Measurements from ENCODE around the gene MRAP.

DNA sequence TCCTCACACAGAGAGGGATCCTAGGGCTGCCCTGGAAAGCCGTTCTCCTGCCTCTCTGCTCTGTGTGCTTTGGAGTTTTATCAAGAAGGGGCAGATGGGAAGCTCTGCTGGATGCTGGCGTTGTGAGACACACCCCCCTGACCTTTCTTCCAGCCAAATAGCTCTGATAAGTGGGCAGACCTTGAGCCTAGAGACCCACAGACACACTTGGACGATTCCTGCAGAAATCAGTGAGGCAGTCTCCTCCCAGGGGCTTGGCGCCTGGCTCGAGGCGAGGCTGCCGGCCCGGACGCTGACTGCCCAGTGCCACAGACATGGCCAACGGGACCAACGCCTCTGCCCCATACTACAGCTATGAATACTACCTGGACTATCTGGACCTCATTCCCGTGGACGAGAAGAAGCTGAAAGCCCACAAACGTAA, at the start of gene MRAP:
- TF ChIP-seq BHLHE40 (IDR thresholded peaks at IDR 0.05; ENCODE audit: low read length) (no peak), SP2 (IDR thresholded peaks at IDR 0.05; ENCODE audit: extremely low read depth, low read depth, low read length, poor library complexity, severe bottlenecking) (no peak), CBX1 (IDR thresholded peaks at IDR 0.05; ENCODE audit: low read depth) (no peak), HNRNPUL1 (IDR thresholded peaks at IDR 0.05; ENCODE audit: low read length) (no peak), ZNF282 (CRISPR knock-in tag; IDR thresholded peaks at IDR 0.05) (no peak), CBFA2T2 (conservative IDR thresholded peaks at IDR 0.05) (0 out of 2 replicates have a peak, but pooled peaks have one; percentile 30)
- TF ChIP-seq, protein P1, sequence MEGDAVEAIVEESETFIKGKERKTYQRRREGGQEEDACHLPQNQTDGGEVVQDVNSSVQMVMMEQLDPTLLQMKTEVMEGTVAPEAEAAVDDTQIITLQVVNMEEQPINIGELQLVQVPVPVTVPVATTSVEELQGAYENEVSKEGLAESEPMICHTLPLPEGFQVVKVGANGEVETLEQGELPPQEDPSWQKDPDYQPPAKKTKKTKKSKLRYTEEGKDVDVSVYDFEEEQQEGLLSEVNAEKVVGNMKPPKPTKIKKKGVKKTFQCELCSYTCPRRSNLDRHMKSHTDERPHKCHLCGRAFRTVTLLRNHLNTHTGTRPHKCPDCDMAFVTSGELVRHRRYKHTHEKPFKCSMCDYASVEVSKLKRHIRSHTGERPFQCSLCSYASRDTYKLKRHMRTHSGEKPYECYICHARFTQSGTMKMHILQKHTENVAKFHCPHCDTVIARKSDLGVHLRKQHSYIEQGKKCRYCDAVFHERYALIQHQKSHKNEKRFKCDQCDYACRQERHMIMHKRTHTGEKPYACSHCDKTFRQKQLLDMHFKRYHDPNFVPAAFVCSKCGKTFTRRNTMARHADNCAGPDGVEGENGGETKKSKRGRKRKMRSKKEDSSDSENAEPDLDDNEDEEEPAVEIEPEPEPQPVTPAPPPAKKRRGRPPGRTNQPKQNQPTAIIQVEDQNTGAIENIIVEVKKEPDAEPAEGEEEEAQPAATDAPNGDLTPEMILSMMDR (IDR thresholded peaks at IDR 0.05 in 2 of 3, conservative IDR thresholded peaks at IDR 0.05 in 1 of 3; ENCODE audit: insufficient read depth in 2 of 3, low read depth in 1 of 3, low read length in 3 of 3) = no peak

All from K562 (cell line).